Measurements from ENCODE around the gene COL18A1.

GRCh38 chr21:45461369-45461750 is 56.4 kb downstream of the COL18A1 start:
- no peak for TF ChIP-seq CTCF (IDR thresholded peaks at IDR 0.05)
- no peak for TF ChIP-seq POLR2A (IDR thresholded peaks at IDR 0.05)
